ENCODE measurements around the gene CD160. TPM values are rescaled to one million over a fixed set of nuclear protein-coding genes. Genes with fewer than 3 reads are reported as not detected.

CD160 gene
- total RNA-seq, 1 donor: not detected

DNA sequence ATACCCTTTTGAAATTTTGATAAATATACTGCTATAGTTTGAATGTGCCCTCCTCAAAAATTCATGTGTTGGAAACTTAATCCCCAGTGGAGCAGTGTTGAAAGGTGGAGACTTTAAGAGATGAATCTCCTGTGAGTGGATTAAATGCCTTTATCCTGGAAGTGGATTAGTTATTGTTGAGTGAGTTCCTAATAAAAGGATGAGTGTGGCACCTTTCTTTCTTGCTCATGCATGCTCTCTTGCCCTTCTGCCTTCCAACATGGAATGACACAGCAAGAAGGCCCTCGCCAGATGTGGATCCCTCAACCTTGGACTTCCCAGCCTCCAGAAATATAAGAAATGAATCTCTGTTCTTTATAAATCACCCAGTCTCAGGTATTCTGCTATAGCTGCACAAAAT lies 51.8 kb downstream of the CD160 start:
- Histone ChIP-seq H3K27ac (ENCODE audit: low read depth, low read length) (no peak overlapping the region), H3K4me2 (ENCODE audit: insufficient read depth, low read length) (no peak overlapping the region), H3K9me3 (ENCODE audit: low read depth, low read length) (no peaks in the 10 kb centered on the region), H3K4me3 (ENCODE audit: insufficient read depth, low read length) (no peak overlapping the region), H3K4me1 (ENCODE audit: insufficient read depth, low read length) (no peaks in the 10 kb centered on the region), H2AFZ (ENCODE audit: low read length) (no peak overlapping the region), H3K27me3 (ENCODE audit: insufficient read depth, low read length) (no peaks in the 10 kb centered on the region), H3K36me3 (ENCODE audit: insufficient read depth, low read length) (peaks cover 21% of the 10 kb centered on the region), H3K79me2 (ENCODE audit: insufficient read depth, low read length) (peaks cover 5% of the 10 kb centered on the region), H4K20me1 (ENCODE audit: insufficient read depth, low read length) (no peaks in the 10 kb centered on the region)
- DNase-seq (ENCODE audit: insufficient read length, low spot score, missing footprints): no peak
- TF ChIP-seq, protein P1, sequence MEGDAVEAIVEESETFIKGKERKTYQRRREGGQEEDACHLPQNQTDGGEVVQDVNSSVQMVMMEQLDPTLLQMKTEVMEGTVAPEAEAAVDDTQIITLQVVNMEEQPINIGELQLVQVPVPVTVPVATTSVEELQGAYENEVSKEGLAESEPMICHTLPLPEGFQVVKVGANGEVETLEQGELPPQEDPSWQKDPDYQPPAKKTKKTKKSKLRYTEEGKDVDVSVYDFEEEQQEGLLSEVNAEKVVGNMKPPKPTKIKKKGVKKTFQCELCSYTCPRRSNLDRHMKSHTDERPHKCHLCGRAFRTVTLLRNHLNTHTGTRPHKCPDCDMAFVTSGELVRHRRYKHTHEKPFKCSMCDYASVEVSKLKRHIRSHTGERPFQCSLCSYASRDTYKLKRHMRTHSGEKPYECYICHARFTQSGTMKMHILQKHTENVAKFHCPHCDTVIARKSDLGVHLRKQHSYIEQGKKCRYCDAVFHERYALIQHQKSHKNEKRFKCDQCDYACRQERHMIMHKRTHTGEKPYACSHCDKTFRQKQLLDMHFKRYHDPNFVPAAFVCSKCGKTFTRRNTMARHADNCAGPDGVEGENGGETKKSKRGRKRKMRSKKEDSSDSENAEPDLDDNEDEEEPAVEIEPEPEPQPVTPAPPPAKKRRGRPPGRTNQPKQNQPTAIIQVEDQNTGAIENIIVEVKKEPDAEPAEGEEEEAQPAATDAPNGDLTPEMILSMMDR (IDR thresholded peaks at IDR 0.05; ENCODE audit: extremely low read depth, low read depth, low read length): no peak

DNA sequence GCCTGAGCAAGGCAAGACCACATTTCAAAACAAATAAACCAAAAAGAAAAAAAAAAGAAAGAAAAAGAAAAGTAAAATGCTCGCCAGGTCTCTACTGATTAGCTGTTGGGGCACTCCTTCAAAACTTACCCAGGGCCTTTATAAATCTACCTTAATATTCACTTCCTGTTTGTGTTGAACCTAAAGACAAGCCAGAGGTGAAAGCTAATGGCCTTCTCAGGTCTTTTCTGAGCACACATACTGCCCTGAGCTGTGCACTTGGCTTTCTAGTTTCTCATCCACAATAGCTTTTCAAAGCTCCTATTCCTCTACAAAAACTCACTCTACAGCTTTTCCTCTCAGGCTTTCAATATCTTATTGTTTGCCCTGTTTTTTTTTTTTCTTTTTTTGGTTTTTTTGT lies 54.1 kb downstream of the CD160 start:
- H3K36me3 ChIP-seq (ENCODE audit: insufficient read depth, low read length): peaks cover 23% of the 10 kb centered on the region
- no peaks in the 10 kb centered on the region for H3K9me3 ChIP-seq (ENCODE audit: low read depth, low read length)
- H3K27me3 ChIP-seq (ENCODE audit: insufficient read depth, low read length): no peaks in the 10 kb centered on the region
- no peak for DNase-seq (ENCODE audit: insufficient read length, low spot score, missing footprints)
- peaks cover 13% of the 10 kb centered on the region for H3K79me2 ChIP-seq (ENCODE audit: insufficient read depth, low read length)
- no peak overlapping the region for H3K27ac ChIP-seq (ENCODE audit: low read depth, low read length)
- TF ChIP-seq, protein P1 (IDR thresholded peaks at IDR 0.05; ENCODE audit: extremely low read depth, low read depth, low read length): no peak
- no peak overlapping the region for H2AFZ ChIP-seq (ENCODE audit: low read length)
- H3K4me1 ChIP-seq (ENCODE audit: insufficient read depth, low read length): no peaks in the 10 kb centered on the region
- H3K4me3 ChIP-seq (ENCODE audit: insufficient read depth, low read length): no peak overlapping the region
- no peaks in the 10 kb centered on the region for H4K20me1 ChIP-seq (ENCODE audit: insufficient read depth, low read length)
- no peak overlapping the region for H3K4me2 ChIP-seq (ENCODE audit: insufficient read depth, low read length)

DNA sequence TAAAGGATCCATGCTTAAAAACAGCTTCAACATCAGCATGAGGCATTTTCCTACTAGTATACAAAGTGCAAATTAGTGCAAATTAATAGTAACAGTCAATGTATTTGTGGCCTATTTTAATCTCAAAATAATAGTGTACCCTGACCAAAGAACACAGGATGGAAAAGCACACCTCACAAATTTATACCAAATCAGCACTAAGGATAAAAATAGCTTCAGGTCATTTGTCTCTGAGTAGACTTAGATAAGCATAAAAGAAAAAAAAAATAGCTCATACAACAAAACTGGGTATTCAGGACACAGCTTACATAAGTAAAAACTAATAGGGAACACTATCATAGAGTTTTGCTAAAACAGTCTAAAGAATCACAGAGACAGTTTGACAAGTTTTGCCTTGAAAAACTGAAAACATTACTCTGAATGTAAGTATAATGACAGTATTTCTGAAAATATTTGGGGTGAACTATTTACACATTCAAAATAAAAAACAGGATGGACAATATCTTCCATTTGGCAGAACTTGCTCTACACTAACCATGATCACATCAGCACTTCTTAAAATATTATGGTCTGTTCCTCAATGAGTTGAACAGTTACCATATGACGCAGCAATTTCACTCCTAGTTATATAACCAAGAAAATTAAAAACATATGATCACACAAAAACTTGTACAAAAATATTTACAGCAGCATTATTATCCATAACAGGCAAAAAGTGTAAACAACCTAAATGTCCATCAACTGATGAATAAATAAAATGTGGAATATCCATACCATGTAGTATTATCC lies 58.3 kb downstream of the CD160 start:
- no peak overlapping the region for H3K27ac ChIP-seq (ENCODE audit: low read depth, low read length)
- H3K79me2 ChIP-seq (ENCODE audit: insufficient read depth, low read length): peaks cover 25% of the 10 kb centered on the region
- H3K36me3 ChIP-seq (ENCODE audit: insufficient read depth, low read length): peaks cover 14% of the 10 kb centered on the region
- TF ChIP-seq, protein P1 (IDR thresholded peaks at IDR 0.05; ENCODE audit: extremely low read depth, low read depth, low read length): no peak
- H3K4me2 ChIP-seq (ENCODE audit: insufficient read depth, low read length): no peak overlapping the region
- H2AFZ ChIP-seq (ENCODE audit: low read length): no peak overlapping the region
- H3K27me3 ChIP-seq (ENCODE audit: insufficient read depth, low read length): no peaks in the 10 kb centered on the region
- DNase-seq (ENCODE audit: insufficient read length, low spot score, missing footprints): no peak
- H3K4me3 ChIP-seq (ENCODE audit: insufficient read depth, low read length): no peak overlapping the region
- no peaks in the 10 kb centered on the region for H3K9me3 ChIP-seq (ENCODE audit: low read depth, low read length)
- H4K20me1 ChIP-seq (ENCODE audit: insufficient read depth, low read length): peaks cover 3% of the 10 kb centered on the region
- peaks cover 6% of the 10 kb centered on the region for H3K4me1 ChIP-seq (ENCODE audit: insufficient read depth, low read length)

DNA sequence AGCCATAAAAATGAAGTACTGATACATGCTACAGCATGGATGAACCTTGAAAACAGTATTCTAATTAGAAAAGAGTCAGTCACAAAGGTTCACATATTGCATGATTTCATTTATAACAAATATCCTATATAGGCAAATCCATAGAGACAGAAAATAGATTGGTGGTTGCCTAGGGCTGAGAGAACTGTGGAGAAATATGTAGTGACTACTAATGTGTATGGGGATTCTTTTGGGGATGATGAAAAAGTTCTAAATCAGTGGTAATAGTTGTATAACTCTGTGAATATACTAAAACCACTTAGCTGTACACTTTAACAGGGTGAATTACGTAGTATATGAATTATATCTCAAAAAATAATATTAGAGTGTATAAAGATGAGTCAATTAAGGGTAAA lies 58.8 kb downstream of the CD160 start:
- Histone ChIP-seq H3K4me2 (ENCODE audit: insufficient read depth, low read length) (no peak overlapping the region), H3K9me3 (ENCODE audit: low read depth, low read length) (no peaks in the 10 kb centered on the region), H3K27ac (ENCODE audit: low read depth, low read length) (no peak overlapping the region), H3K36me3 (ENCODE audit: insufficient read depth, low read length) (peaks cover 12% of the 10 kb centered on the region), H3K4me3 (ENCODE audit: insufficient read depth, low read length) (no peak overlapping the region), H3K4me1 (ENCODE audit: insufficient read depth, low read length) (peaks cover 9% of the 10 kb centered on the region), H3K79me2 (ENCODE audit: insufficient read depth, low read length) (peaks cover 25% of the 10 kb centered on the region), H4K20me1 (ENCODE audit: insufficient read depth, low read length) (peaks cover 3% of the 10 kb centered on the region), H3K27me3 (ENCODE audit: insufficient read depth, low read length) (no peaks in the 10 kb centered on the region), H2AFZ (ENCODE audit: low read length) (no peak overlapping the region)
- TF ChIP-seq, protein P1 (IDR thresholded peaks at IDR 0.05; ENCODE audit: extremely low read depth, low read depth, low read length): no peak
- no peak for DNase-seq (ENCODE audit: insufficient read length, low spot score, missing footprints)
